Natural killer cell (primary cell): ENCODE measurements around the gene NCCRP1. TPM values are rescaled to one million over a fixed set of nuclear protein-coding genes. Genes with fewer than 3 reads are reported as not detected.
A peak's percentile ranks its signal among the peaks of the same experiment; 100 is the strongest.
"Not testable (repeated sequence)": the region's sequence is repeated elsewhere in the genome, so short reads cannot be mapped to it uniquely, and the experiment has no call there.

ENCODE experiments used
- ATAC-seq, 3 donors: fragments of 150-1000 bp in 2 of 3; fragments of 200-7000 bp in 1 of 3; cut with Tn5 transposase; 1 replicate in 1 of 3; 2 replicates in 2 of 3; pipeline ENCODE4 v1.10.0; 2021; ENCODE audit warnings: mild to moderate bottlenecking in 2 of 3, moderate library complexity in 2 of 3
- DNase-seq, 2 donors: peaks; one replicate each; pipeline versions ENCODE4 v3.0.0 to v3.0.0-alpha.2; 2013 to 2021; ENCODE audit warnings: mixed read lengths in 1 of 2
- H3K27ac ChIP-seq: one replicate; pipeline ENCODE4 v1.5.1; 2013; ENCODE audit warnings: mild to moderate bottlenecking, low read length
- H3K27me3 ChIP-seq: one replicate; pipeline ENCODE4 v1.6.1; 2013; ENCODE audit warnings: low read length; ENCODE audit not compliant: control insufficient read depth, insufficient read depth
- H3K36me3 ChIP-seq: one replicate; pipeline ENCODE4 v1.6.1; 2013; ENCODE audit warnings: low read length; ENCODE audit not compliant: control insufficient read depth, insufficient read depth
- H3K4me1 ChIP-seq: one replicate; pipeline ENCODE4 v1.6.1; 2013; ENCODE audit warnings: low read length; ENCODE audit not compliant: control insufficient read depth, insufficient read depth
- H3K4me3 ChIP-seq: one replicate; pipeline ENCODE4 v1.5.1; 2013; ENCODE audit warnings: low read length
- H3K9me3 ChIP-seq: one replicate; pipeline ENCODE4 v1.6.1; 2013; ENCODE audit warnings: low read length; ENCODE audit not compliant: control insufficient read depth, insufficient read depth
- H3K27ac Mint-ChIP-seq, 2 donors: one replicate each; pipeline ENCODE4 v1.8.0; 2022; ENCODE audit warnings: mild to moderate bottlenecking in 2 of 2, mixed read lengths in 2 of 2, moderate library complexity in 1 of 2
- H3K27me3 Mint-ChIP-seq, 2 donors: one replicate each; pipeline ENCODE4 v1.8.0; 2022; ENCODE audit warnings: low read depth in 2 of 2, mixed read lengths in 2 of 2
- H3K36me3 Mint-ChIP-seq: one replicate; pipeline ENCODE4 v1.8.0; 2022; ENCODE audit warnings: mixed read lengths
- H3K4me1 Mint-ChIP-seq, 2 donors: one replicate each; pipeline ENCODE4 v1.8.0; 2022; ENCODE audit warnings: mixed read lengths in 2 of 2
- H3K4me3 Mint-ChIP-seq: one replicate; pipeline ENCODE4 v1.8.0; 2022; ENCODE audit warnings: mild to moderate bottlenecking, moderate library complexity, mixed read lengths
- H3K9me3 Mint-ChIP-seq, 2 donors: one replicate each; pipeline ENCODE4 v1.8.0; 2022; ENCODE audit warnings: mixed read lengths in 2 of 2
- WGBS: methylation state at CpG from one replicate; pipeline ENCODE4 v1.1.7; 2013; ENCODE audit warnings: missing lambda C conversion rate; ENCODE audit not compliant: insufficient coverage; 5-methylcytosine and 5-hydroxymethylcytosine counted together
- intact Hi-C: fragments of 100-400 bp; cut with micrococcal nuclease; formaldehyde crosslinking; loops from one replicate; pipeline ENCODE4 v1.14.2; 2022
- total RNA-seq, 4 donors: library from RNA; stranded (reverse); fragments of 120-200 nt in 1 of 4; gene quantifications; one replicate each; pipeline versions ENCODE4 v1.2.3 to v1.2.4, GENCODE V29; 2013 to 2022
- TF ChIP-seq, protein P1 (sequence below): fragments of 200-600 bp; IDR thresholded peaks from one replicate; pipeline ENCODE4 v1.8.0; 2022; ENCODE audit warnings: antibody characterized with exemption

NCCRP1 gene
- total RNA-seq, 3 donors from 2014 or later (not counting 1 experiment from before 2014, with no cell fraction given) = not detected

DNA sequence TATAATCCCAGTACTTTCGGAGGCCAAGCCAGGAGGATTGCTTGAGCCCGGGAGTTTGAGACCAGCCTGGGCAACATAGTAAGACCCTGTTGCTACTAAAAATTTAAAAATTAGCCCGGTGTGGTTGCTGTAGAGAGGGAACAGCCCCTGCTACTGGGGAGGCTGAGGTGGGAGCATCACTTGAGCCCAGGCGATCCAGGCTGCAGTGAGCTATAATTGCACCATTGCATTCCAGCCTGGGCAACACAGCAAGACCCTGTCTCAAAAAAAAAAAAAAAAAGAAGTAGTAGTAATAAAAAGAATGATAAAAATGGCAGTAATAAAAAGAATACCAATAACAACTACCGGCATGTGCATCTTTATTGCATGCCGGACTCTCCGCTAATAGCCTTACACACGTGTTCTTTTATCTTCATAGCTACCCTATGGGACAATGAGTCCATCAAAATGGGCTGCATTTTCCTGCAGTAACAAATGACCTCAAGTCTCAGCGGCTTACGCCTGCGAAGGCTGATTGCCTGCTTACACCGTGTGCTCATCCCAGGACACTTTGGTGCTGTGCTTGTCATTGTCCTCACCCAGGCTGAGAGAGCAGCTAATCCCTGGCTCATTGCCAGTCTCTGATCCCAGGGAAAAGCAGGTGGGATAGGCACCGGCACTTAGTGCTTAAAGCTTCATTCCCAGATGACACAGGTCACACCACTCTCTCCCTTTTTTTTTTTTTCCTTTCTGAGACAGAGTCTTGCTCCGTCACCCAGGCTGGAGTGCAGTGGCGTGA is 21.7 kb downstream of the NCCRP1 start:
- DNase-seq = no peak
- peaks cover 0 to 4% of the 10 kb centered on the region in 2 donors for H3K4me1 Mint-ChIP-seq
- H3K27me3 ChIP-seq = no peaks in the 10 kb centered on the region
- intact Hi-C loops = no loop called here
- no peak overlapping the region for H3K4me3 Mint-ChIP-seq
- no peak overlapping the region for H3K4me3 ChIP-seq
- H3K27ac ChIP-seq = no peak overlapping the region
- H3K9me3 ChIP-seq = no peaks in the 10 kb centered on the region
- H3K9me3 Mint-ChIP-seq = no peaks in the 10 kb centered on the region
- WGBS = 92% methylated on average over 15 of the region's 15 CpGs
- peaks cover 8 to 24% of the 10 kb centered on the region in 2 donors for H3K27me3 Mint-ChIP-seq
- TF ChIP-seq, protein P1, sequence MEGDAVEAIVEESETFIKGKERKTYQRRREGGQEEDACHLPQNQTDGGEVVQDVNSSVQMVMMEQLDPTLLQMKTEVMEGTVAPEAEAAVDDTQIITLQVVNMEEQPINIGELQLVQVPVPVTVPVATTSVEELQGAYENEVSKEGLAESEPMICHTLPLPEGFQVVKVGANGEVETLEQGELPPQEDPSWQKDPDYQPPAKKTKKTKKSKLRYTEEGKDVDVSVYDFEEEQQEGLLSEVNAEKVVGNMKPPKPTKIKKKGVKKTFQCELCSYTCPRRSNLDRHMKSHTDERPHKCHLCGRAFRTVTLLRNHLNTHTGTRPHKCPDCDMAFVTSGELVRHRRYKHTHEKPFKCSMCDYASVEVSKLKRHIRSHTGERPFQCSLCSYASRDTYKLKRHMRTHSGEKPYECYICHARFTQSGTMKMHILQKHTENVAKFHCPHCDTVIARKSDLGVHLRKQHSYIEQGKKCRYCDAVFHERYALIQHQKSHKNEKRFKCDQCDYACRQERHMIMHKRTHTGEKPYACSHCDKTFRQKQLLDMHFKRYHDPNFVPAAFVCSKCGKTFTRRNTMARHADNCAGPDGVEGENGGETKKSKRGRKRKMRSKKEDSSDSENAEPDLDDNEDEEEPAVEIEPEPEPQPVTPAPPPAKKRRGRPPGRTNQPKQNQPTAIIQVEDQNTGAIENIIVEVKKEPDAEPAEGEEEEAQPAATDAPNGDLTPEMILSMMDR = no peak
- no peak for ATAC-seq
- H3K36me3 Mint-ChIP-seq = no peaks in the 10 kb centered on the region
- H3K27ac Mint-ChIP-seq = no peak overlapping the region
- H3K36me3 ChIP-seq = no peaks in the 10 kb centered on the region
- H3K4me1 ChIP-seq = no peaks in the 10 kb centered on the region

DNA sequence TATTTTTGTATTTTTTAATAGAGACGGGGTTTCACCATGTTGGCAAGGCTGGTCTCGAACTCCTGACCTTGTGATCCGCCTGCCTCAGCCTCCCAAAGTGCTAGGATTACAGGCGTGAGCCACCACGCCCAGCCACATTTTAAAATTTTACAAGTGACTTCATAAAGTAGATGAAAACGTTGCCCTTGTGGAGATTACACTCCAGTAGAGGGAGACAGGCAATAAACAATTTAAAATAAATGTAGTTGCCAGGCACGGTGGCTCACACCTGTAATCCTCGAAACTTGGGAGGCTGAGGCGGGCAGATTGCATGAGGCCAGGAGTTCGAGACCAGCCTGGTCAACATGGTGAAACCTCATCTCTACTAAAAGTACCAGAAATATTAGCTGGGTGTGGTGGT is 22.3 kb downstream of the NCCRP1 start:
- H3K4me1 ChIP-seq, H3K36me3 ChIP-seq, H3K27me3 ChIP-seq, intact Hi-C loops, H3K27ac Mint-ChIP-seq, H3K9me3 Mint-ChIP-seq, H3K4me3 Mint-ChIP-seq, H3K27ac ChIP-seq, H3K9me3 ChIP-seq, H3K4me3 ChIP-seq, H3K4me1 Mint-ChIP-seq, H3K36me3 Mint-ChIP-seq, ATAC-seq: not testable (repeated sequence)
- H3K27me3 Mint-ChIP-seq = peaks cover 8 to 24% of the 10 kb centered on the region in 2 donors
- DNase-seq = peak in 1 of 2 donors; percentile 23
- WGBS = 60% methylated on average over 10 of the region's 10 CpGs

DNA sequence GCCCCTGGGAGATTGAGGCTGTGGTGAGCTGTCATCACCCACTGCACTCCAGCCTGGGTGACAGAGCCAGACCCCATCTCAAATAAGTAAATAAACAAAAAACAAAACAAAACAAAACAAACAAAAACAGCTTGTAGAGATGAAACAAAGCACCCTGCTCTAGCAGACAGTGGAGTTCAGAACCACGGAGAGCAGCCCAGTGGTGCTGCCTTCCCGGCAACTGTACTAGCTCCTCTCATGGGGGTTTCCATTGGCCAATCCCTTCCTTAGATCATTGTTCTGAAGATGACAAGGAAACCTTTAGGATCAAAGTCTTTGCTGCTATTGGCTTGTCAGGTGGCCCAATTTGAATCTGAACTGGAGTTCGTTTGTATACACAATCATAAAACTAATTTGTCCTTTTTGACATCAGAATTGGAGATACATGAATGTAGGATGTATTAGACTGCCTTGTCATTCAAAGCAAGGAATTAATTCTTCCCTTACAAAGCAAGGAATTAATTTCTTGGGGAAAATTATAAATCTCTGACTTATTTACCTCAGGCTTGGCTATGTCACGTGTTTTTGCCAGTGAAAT is 27.0 kb downstream of the NCCRP1 start:
- intact Hi-C loops = no loop called here
- Mint-ChIP-seq H3K27me3 (peaks cover 0 to 26% of the 10 kb centered on the region in 2 donors), H3K9me3 (no peaks in the 10 kb centered on the region), H3K4me3 (no peak overlapping the region), H3K4me1 (peaks cover 0 to 11% of the 10 kb centered on the region in 2 donors), H3K27ac (no peak overlapping the region), H3K36me3 (no peaks in the 10 kb centered on the region)
- ATAC-seq = peak in 2 of 3 donors; percentile 50 to 52
- peak in 1 of 2 donors; percentile 32 for DNase-seq
- Histone ChIP-seq H3K4me3 (no peak overlapping the region), H3K4me1 (no peaks in the 10 kb centered on the region), H3K27ac (no peak overlapping the region), H3K9me3 (no peaks in the 10 kb centered on the region), H3K27me3 (peaks cover 6% of the 10 kb centered on the region), H3K36me3 (no peaks in the 10 kb centered on the region)
- WGBS = 10% methylated on average over 2 of the region's 4 CpGs
- TF ChIP-seq, protein P1 = no peak

DNA sequence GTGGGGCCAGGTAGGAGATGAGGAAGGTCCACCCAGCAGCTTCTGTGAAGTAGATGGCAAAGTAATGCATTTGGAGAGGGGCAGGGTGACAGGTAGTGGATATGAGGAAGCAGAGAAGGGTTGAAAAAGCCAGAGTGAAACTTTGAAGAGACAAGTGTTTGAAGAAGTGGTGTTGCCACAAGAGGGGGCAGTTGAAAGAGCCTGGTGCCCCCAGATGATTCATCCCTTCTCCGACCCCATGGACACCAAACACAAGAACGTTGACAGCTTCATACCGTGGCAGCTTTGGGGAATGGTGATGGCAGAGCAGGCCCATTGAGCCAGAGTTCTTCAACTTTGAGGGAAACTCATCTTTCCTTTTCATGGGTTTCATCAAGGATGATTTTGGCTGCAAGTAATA is 28.1 kb downstream of the NCCRP1 start:
- H3K27ac Mint-ChIP-seq = no peak overlapping the region
- DNase-seq = peak in 1 of 2 donors; percentile 23

More for the DNA sequence above, 28.1 kb downstream of the NCCRP1 start:
- TF ChIP-seq, protein P1 = no peak
- intact Hi-C loops = no loop called here
- Histone ChIP-seq H3K4me1 (no peaks in the 10 kb centered on the region), H3K36me3 (no peaks in the 10 kb centered on the region), H3K9me3 (no peaks in the 10 kb centered on the region), H3K27ac (no peak overlapping the region), H3K4me3 (no peak overlapping the region), H3K27me3 (peaks cover 6% of the 10 kb centered on the region)
- H3K27me3 Mint-ChIP-seq = peaks cover 0 to 23% of the 10 kb centered on the region in 2 donors
- no peak for ATAC-seq
- peaks cover 0 to 11% of the 10 kb centered on the region in 2 donors for H3K4me1 Mint-ChIP-seq
- no peaks in the 10 kb centered on the region for H3K9me3 Mint-ChIP-seq
- WGBS = 28% methylated on average over 3 of the region's 3 CpGs
- H3K36me3 Mint-ChIP-seq = no peaks in the 10 kb centered on the region
- no peak overlapping the region for H3K4me3 Mint-ChIP-seq
